Parathyroid adenoma (tissue), 2 donors: Measurements from ENCODE around the gene LRRTM4.

ENCODE experiments used
- H2AFZ ChIP-seq: fragments of 300-600 bp; sonication (generic); one replicate; pipeline ENCODE4 v1.7.0; 2017; ENCODE audit warnings: antibody characterized with exemption, mild to moderate bottlenecking
- H3K27ac ChIP-seq: fragments of 300-600 bp; sonication (generic); one replicate; pipeline ENCODE4 v1.7.0; 2017
- H3K27me3 ChIP-seq: fragments of 300-600 bp; sonication (generic); one replicate; pipeline ENCODE4 v1.7.0; 2017; ENCODE audit warnings: low read length; ENCODE audit not compliant: control insufficient read depth, insufficient read depth
- H3K36me3 ChIP-seq: fragments of 300-600 bp; sonication (generic); one replicate; pipeline ENCODE4 v1.7.0; 2017; ENCODE audit warnings: low read length; ENCODE audit not compliant: control insufficient read depth, insufficient read depth
- H3K4me1 ChIP-seq: fragments of 300-600 bp; sonication (generic); one replicate; pipeline ENCODE4 v1.7.0; 2017; ENCODE audit warnings: control low read depth
- H3K4me2 ChIP-seq: fragments of 300-600 bp; sonication (generic); one replicate; pipeline ENCODE4 v1.7.0; 2017; ENCODE audit warnings: low read length
- H3K4me3 ChIP-seq: fragments of 300-600 bp; sonication (generic); one replicate; pipeline ENCODE4 v1.7.0; 2017; ENCODE audit warnings: low read depth, low read length
- H3K79me2 ChIP-seq: fragments of 300-600 bp; sonication (generic); one replicate; pipeline ENCODE4 v1.7.0; 2017; ENCODE audit warnings: control low read depth
- H3K9ac ChIP-seq: fragments of 300-600 bp; sonication (generic); one replicate; pipeline ENCODE4 v1.7.0; 2017; ENCODE audit warnings: mild to moderate bottlenecking
- H3K9me3 ChIP-seq: fragments of 300-600 bp; sonication (generic); one replicate; pipeline ENCODE4 v1.7.0; 2017; ENCODE audit warnings: low read length; ENCODE audit not compliant: control insufficient read depth
- TF ChIP-seq, protein P1 (sequence below): fragments of 300-600 bp; sonication (generic); IDR thresholded peaks from one replicate; pipeline ENCODE4 v1.7.0; 2017; ENCODE audit warnings: antibody characterized with exemption, mild to moderate bottlenecking
- donor health status: primary hyperparathyroidism.

Gene LRRTM4

DNA sequence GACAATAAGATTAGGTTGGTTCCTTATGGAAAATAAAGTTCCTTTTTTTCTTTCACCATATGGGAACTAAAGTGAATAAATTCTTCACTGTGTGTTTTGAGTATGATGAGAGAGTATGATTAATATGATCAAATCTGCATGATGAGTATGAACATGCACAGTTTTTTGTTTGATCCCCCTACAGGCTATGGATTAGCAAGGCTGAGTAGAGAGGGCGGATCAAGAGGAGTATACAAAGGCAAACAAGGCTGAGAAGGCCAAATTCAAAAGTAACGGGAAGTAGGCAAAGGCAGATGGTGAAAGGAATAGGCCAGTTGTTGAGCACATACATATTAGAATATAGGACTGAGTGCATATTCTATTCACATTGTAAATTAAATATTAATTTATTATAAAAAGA lies 508.2 kb downstream of the LRRTM4 start:
- Histone ChIP-seq H3K27me3 (no peaks in the 10 kb centered on the region), H3K9ac (no peak overlapping the region), H3K4me3 (no peak overlapping the region), H3K79me2 (no peaks in the 10 kb centered on the region), H3K9me3 (no peaks in the 10 kb centered on the region), H3K36me3 (no peaks in the 10 kb centered on the region), H3K4me1 (no peaks in the 10 kb centered on the region), H3K4me2 (no peak overlapping the region), H3K27ac (no peak overlapping the region), H2AFZ (no peak overlapping the region)
- TF ChIP-seq, protein P1, sequence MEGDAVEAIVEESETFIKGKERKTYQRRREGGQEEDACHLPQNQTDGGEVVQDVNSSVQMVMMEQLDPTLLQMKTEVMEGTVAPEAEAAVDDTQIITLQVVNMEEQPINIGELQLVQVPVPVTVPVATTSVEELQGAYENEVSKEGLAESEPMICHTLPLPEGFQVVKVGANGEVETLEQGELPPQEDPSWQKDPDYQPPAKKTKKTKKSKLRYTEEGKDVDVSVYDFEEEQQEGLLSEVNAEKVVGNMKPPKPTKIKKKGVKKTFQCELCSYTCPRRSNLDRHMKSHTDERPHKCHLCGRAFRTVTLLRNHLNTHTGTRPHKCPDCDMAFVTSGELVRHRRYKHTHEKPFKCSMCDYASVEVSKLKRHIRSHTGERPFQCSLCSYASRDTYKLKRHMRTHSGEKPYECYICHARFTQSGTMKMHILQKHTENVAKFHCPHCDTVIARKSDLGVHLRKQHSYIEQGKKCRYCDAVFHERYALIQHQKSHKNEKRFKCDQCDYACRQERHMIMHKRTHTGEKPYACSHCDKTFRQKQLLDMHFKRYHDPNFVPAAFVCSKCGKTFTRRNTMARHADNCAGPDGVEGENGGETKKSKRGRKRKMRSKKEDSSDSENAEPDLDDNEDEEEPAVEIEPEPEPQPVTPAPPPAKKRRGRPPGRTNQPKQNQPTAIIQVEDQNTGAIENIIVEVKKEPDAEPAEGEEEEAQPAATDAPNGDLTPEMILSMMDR, result no peak

DNA sequence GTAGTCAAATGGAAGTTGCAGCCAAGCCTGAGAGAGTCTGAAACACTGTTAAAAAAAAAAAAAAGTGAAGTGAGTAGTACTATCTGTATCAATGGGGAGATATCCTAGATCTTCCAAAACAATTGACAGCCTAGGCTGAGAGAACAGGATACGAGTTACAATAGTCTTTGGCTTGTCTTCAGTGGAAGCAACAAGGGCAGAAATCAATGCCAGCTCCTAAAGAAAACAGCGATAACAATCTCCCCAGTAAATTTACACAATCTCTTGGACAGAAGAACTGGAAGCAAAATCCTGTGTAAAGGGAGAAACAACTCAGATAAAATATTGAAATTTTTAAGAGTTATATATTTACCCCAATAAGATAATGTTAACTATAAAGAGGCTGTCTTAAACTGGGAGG lies 508.7 kb downstream of the LRRTM4 start:
- H2AFZ ChIP-seq, result no peak overlapping the region
- H3K27me3 ChIP-seq, result no peaks in the 10 kb centered on the region
- no peak overlapping the region for H3K4me3 ChIP-seq
- no peaks in the 10 kb centered on the region for H3K36me3 ChIP-seq
- no peak overlapping the region for H3K9ac ChIP-seq
- H3K79me2 ChIP-seq, result no peaks in the 10 kb centered on the region
- H3K4me1 ChIP-seq, result no peaks in the 10 kb centered on the region
- no peaks in the 10 kb centered on the region for H3K9me3 ChIP-seq
- no peak overlapping the region for H3K27ac ChIP-seq
- H3K4me2 ChIP-seq, result no peak overlapping the region
- TF ChIP-seq, protein P1, result no peak

DNA sequence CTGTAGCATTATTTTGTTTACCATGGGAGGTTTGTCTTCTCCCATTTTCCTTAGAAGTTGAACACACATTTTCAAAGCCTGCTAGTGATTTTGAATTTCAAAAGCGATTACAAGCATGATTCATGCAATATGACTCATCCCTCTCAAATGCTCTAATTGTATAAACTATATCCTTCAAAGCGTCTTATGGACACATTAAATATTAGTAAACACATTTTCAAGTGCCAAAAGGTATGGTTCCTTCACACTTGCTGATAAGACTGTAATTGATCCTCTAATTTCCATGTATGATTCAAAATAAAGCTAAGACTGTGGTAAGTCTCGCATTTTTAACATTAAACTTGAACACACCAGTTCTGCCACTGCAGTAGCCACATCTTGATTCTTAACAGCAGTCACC lies 512.9 kb downstream of the LRRTM4 start:
- no peaks in the 10 kb centered on the region for H3K36me3 ChIP-seq
- no peaks in the 10 kb centered on the region for H3K4me1 ChIP-seq
- no peak overlapping the region for H3K4me2 ChIP-seq
- TF ChIP-seq, protein P1, result no peak
- H2AFZ ChIP-seq, result no peak overlapping the region
- H3K79me2 ChIP-seq, result no peaks in the 10 kb centered on the region
- no peaks in the 10 kb centered on the region for H3K9me3 ChIP-seq
- no peaks in the 10 kb centered on the region for H3K27me3 ChIP-seq
- H3K9ac ChIP-seq, result no peak overlapping the region
- no peak overlapping the region for H3K4me3 ChIP-seq
- H3K27ac ChIP-seq, result no peak overlapping the region

DNA sequence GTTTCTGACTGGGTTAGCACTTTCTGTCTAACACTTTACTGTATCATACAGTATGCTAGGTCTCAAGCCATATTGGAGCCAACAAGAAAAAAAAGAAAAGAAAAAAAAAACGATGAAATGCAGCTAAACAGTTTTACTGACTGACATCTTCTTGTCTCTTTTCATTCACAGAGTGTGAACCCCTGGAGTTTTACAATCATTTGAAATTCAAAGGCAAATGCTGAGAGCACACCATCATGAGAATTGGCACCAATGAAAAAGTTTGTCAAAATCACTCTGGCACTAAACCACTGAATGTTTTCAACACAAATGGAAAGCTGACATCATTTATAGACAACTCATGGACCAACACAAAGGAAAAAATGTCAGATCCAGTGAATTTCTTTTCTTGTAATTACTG lies 513.3 kb downstream of the LRRTM4 start:
- H3K36me3 ChIP-seq, result no peaks in the 10 kb centered on the region
- H3K79me2 ChIP-seq, result no peaks in the 10 kb centered on the region

DNA sequence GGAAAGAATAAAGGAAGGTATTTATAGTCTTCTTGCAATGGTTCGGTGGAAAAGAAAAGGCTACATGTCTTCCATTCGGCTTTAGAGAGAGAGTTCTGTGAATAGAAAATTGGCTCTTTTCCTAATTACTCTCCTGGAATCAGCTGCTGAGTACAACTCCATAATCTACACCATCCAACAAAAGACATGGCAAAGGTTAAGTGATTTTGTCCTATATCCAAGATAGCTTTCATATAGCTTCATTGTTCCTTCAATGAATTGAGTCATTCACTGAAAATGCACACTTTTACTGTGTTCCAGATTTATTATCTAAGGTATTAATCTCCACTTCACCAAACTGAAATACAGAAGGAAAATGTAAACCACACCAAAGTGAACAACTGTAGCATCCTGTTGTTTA lies 514.5 kb downstream of the LRRTM4 start:
- TF ChIP-seq, protein P1, result no peak
- H3K4me2 ChIP-seq, result no peak overlapping the region
- no peaks in the 10 kb centered on the region for H3K4me1 ChIP-seq
- no peak overlapping the region for H2AFZ ChIP-seq
- H3K4me3 ChIP-seq, result no peak overlapping the region
- H3K36me3 ChIP-seq, result no peaks in the 10 kb centered on the region
- H3K9ac ChIP-seq, result no peak overlapping the region
- H3K79me2 ChIP-seq, result no peaks in the 10 kb centered on the region
- no peaks in the 10 kb centered on the region for H3K27me3 ChIP-seq
- no peaks in the 10 kb centered on the region for H3K9me3 ChIP-seq
- H3K27ac ChIP-seq, result no peak overlapping the region

More for the DNA sequence above, 513.3 kb downstream of the LRRTM4 start:
- no peak overlapping the region for H3K4me2 ChIP-seq
- no peak overlapping the region for H3K9ac ChIP-seq
- no peak overlapping the region for H3K4me3 ChIP-seq
- H3K27ac ChIP-seq, result no peak overlapping the region
- no peak overlapping the region for H2AFZ ChIP-seq
- H3K4me1 ChIP-seq, result no peaks in the 10 kb centered on the region
- no peaks in the 10 kb centered on the region for H3K9me3 ChIP-seq
- TF ChIP-seq, protein P1, result no peak
- H3K27me3 ChIP-seq, result no peaks in the 10 kb centered on the region
